Hematopoietic multipotent progenitor cell treated with erythropoietin and hydrocortisone succinate and interleukin-3 and kit ligand, for 17 days (in vitro differentiated cells): Measurements from ENCODE around the gene IFNG-AS1.

Experiments
- DNase-seq: peaks from one replicate; pipeline ENCODE4 v3.0.0-alpha.2; 2015; ENCODE audit warnings: low spot score

The IFNG-AS1 gene

GRCh38 chr12:67994046-67994445 lies 4.8 kb downstream of the IFNG-AS1 start:
- DNase-seq = no peak

- no peak for DNase-seq
Observed at GRCh38 chr12:67996347-67996746, 7.1 kb downstream of the IFNG-AS1 start.

GRCh38 chr12:67998379-67998778 lies 9.1 kb downstream of the IFNG-AS1 start:
- DNase-seq = no peak

GRCh38 chr12:67999244-67999643 lies 10.0 kb downstream of the IFNG-AS1 start:
- DNase-seq = no peak

- no peak for DNase-seq
Observed at GRCh38 chr12:68001486-68002466, 12.5 kb downstream of the IFNG-AS1 start.

GRCh38 chr12:68003777-68004176 lies 14.5 kb downstream of the IFNG-AS1 start:
- DNase-seq = no peak

- no peak for DNase-seq
Observed at GRCh38 chr12:68007033-68007432, 17.8 kb downstream of the IFNG-AS1 start.

GRCh38 chr12:68007466-68007865 lies 18.2 kb downstream of the IFNG-AS1 start:
- DNase-seq = no peak

GRCh38 chr12:68011206-68011881 lies 22.1 kb downstream of the IFNG-AS1 start:
- DNase-seq = no peak

- no peak for DNase-seq
Observed at GRCh38 chr12:68011882-68012207, 22.6 kb downstream of the IFNG-AS1 start.

- DNase-seq = no peak
Observed at GRCh38 chr12:68012712-68013111, 23.5 kb downstream of the IFNG-AS1 start.

- no peak for DNase-seq
Observed at GRCh38 chr12:68013181-68013580, 23.9 kb downstream of the IFNG-AS1 start.

- DNase-seq = no peak
Observed at GRCh38 chr12:68016136-68016535, 26.9 kb downstream of the IFNG-AS1 start.

- DNase-seq = no peak
Observed at GRCh38 chr12:68018315-68018714, 29.1 kb downstream of the IFNG-AS1 start.

- no peak for DNase-seq
Observed at GRCh38 chr12:68020049-68020448, 30.8 kb downstream of the IFNG-AS1 start.

- DNase-seq = no peak
Observed at GRCh38 chr12:68020699-68021098, 31.5 kb downstream of the IFNG-AS1 start.

- DNase-seq = no peak
Observed at GRCh38 chr12:68028647-68029046, 39.4 kb downstream of the IFNG-AS1 start.

GRCh38 chr12:68030248-68030647 lies 41.0 kb downstream of the IFNG-AS1 start:
- no peak for DNase-seq

GRCh38 chr12:68031174-68031573 lies 41.9 kb downstream of the IFNG-AS1 start:
- DNase-seq = no peak

GRCh38 chr12:68031881-68032739 lies 42.9 kb downstream of the IFNG-AS1 start:
- DNase-seq = no peak

- DNase-seq = no peak
Observed at GRCh38 chr12:68034567-68034966, 45.3 kb downstream of the IFNG-AS1 start.

- DNase-seq = no peak
Observed at GRCh38 chr12:68036642-68037041, 47.4 kb downstream of the IFNG-AS1 start.
